Measurements from ENCODE around the gene MAMLD1.

The MAMLD1 gene

GRCh38 chrX:150352114-150352513, 11.0 kb upstream of the MAMLD1 start:
- no peak for DNase-seq (ENCODE audit: low read depth)
- no peak overlapping the region for H3K4me3 ChIP-seq (ENCODE audit: control insufficient read depth, low read depth, low read length)
- no peak for TF ChIP-seq CTCF (conservative IDR thresholded peaks at IDR 0.05; ENCODE audit: control insufficient read depth, insufficient read depth, low read depth, low read length)

- no peak for TF ChIP-seq CTCF (conservative IDR thresholded peaks at IDR 0.05; ENCODE audit: control insufficient read depth, insufficient read depth, low read depth, low read length)
- no peak for DNase-seq (ENCODE audit: low read depth)
- H3K4me3 ChIP-seq (ENCODE audit: control insufficient read depth, low read depth, low read length), result no peak overlapping the region
Measured at GRCh38 chrX:150352581-150352980, 10.5 kb upstream of the MAMLD1 start.

- H3K4me3 ChIP-seq (ENCODE audit: control insufficient read depth, low read depth, low read length), result no peak overlapping the region
- no peak for DNase-seq (ENCODE audit: low read depth)
- TF ChIP-seq CTCF (conservative IDR thresholded peaks at IDR 0.05; ENCODE audit: control insufficient read depth, insufficient read depth, low read depth, low read length), result no peak
Measured at GRCh38 chrX:150355913-150356312, 7.2 kb upstream of the MAMLD1 start.

- no peak overlapping the region for H3K4me3 ChIP-seq (ENCODE audit: control insufficient read depth, low read depth, low read length)
- DNase-seq (ENCODE audit: low read depth), result no peak
- no peak for TF ChIP-seq CTCF (conservative IDR thresholded peaks at IDR 0.05; ENCODE audit: control insufficient read depth, insufficient read depth, low read depth, low read length)
Measured at GRCh38 chrX:150357790-150358189, 5.3 kb upstream of the MAMLD1 start.

- DNase-seq (ENCODE audit: low read depth), result no peak
- no peak for TF ChIP-seq CTCF (conservative IDR thresholded peaks at IDR 0.05; ENCODE audit: control insufficient read depth, insufficient read depth, low read depth, low read length)
- H3K4me3 ChIP-seq (ENCODE audit: control insufficient read depth, low read depth, low read length), result no peak overlapping the region
Measured at GRCh38 chrX:150358651-150359050, 4.5 kb upstream of the MAMLD1 start.

GRCh38 chrX:150360331-150360730, 2.8 kb upstream of the MAMLD1 start:
- no peak for DNase-seq (ENCODE audit: low read depth)
- TF ChIP-seq CTCF (conservative IDR thresholded peaks at IDR 0.05; ENCODE audit: control insufficient read depth, insufficient read depth, low read depth, low read length), result no peak

More at GRCh38 chrX:150360331-150360730, 2.8 kb upstream of the MAMLD1 start:
- H3K4me3 ChIP-seq (ENCODE audit: control insufficient read depth, low read depth, low read length), result no peak overlapping the region

All from fibroblast of mammary gland (primary cell).